Trophoblast cell (in vitro differentiated cells and primary cell): ENCODE results near the gene HACD3.

Experiments used
- DNase-seq, 2 donors: peaks; one replicate each; pipeline ENCODE4 v3.0.0-alpha.2; 2016
- H2AFZ ChIP-seq: 2 replicates; pipeline ENCODE4 v1.6.1; 2013; ENCODE audit warnings: low read length, moderate library complexity, mild to moderate bottlenecking; ENCODE audit not compliant: insufficient read depth, poor library complexity
- H2AK5ac ChIP-seq: 2 replicates; pipeline ENCODE4 v1.6.1; 2013; ENCODE audit warnings: mild to moderate bottlenecking, low read length
- H2BK120ac ChIP-seq: 2 replicates; pipeline ENCODE4 v1.6.1; 2013; ENCODE audit warnings: low read length, mild to moderate bottlenecking, moderate library complexity; ENCODE audit not compliant: insufficient read depth, poor library complexity
- H2BK12ac ChIP-seq: 2 replicates; pipeline ENCODE4 v1.6.1; 2013; ENCODE audit warnings: mild to moderate bottlenecking, low read length, moderate library complexity
- H2BK5ac ChIP-seq: 2 replicates; pipeline ENCODE4 v1.6.1; 2013; ENCODE audit warnings: low read length, low read depth, moderate library complexity, mild to moderate bottlenecking; ENCODE audit not compliant: poor library complexity
- H3K14ac ChIP-seq: 2 replicates; pipeline ENCODE4 v1.6.1; 2013; ENCODE audit warnings: mild to moderate bottlenecking, low read length
- H3K18ac ChIP-seq: 2 replicates; pipeline ENCODE4 v1.6.1; 2013; ENCODE audit warnings: mild to moderate bottlenecking, low read length
- H3K23ac ChIP-seq: 2 replicates; pipeline ENCODE4 v1.6.1; 2013; ENCODE audit warnings: low read length
- H3K27ac ChIP-seq: 2 replicates; pipeline ENCODE4 v1.5.1; 2013; ENCODE audit warnings: low read depth, mild to moderate bottlenecking, inconsistent platforms, low read length, moderate library complexity
- H3K27me3 ChIP-seq: 2 replicates; pipeline ENCODE4 v1.6.1; 2013; ENCODE audit warnings: inconsistent platforms, mild to moderate bottlenecking, low read length, moderate library complexity; ENCODE audit not compliant: insufficient read depth
- H3K36me3 ChIP-seq, 2 experiments: 1 replicate in 1 of 2; 2 replicates in 1 of 2; pipeline ENCODE4 v1.6.1; 2013; ENCODE audit warnings: low read length in 2 of 2, mild to moderate bottlenecking in 2 of 2, moderate library complexity in 1 of 2; ENCODE audit not compliant: insufficient read depth in 2 of 2, control insufficient read depth in 1 of 2
- H3K4ac ChIP-seq: 2 replicates; pipeline ENCODE4 v1.6.1; 2013; ENCODE audit warnings: low read depth, mild to moderate bottlenecking, low read length, moderate library complexity
- H3K4me1 ChIP-seq, 2 experiments: 1 replicate in 1 of 2; 2 replicates in 1 of 2; pipeline ENCODE4 v1.6.1; 2013; ENCODE audit warnings: low read length in 2 of 2, mild to moderate bottlenecking in 2 of 2, moderate library complexity in 1 of 2; ENCODE audit not compliant: insufficient read depth in 2 of 2, control insufficient read depth in 1 of 2
- H3K4me2 ChIP-seq: 2 replicates; pipeline ENCODE4 v1.6.1; 2013; ENCODE audit warnings: inconsistent platforms, mild to moderate bottlenecking, low read length, moderate library complexity
- H3K4me3 ChIP-seq: 2 replicates; pipeline ENCODE4 v1.5.1; 2013; ENCODE audit warnings: mild to moderate bottlenecking, low read depth, low read length, inconsistent platforms
- H3K79me1 ChIP-seq: one replicate; pipeline ENCODE4 v1.6.1; 2013; ENCODE audit warnings: low read length
- H3K79me2 ChIP-seq: 2 replicates; pipeline ENCODE4 v1.6.1; 2013; ENCODE audit warnings: low read length, mild to moderate bottlenecking; ENCODE audit not compliant: control insufficient read depth, insufficient read depth, poor library complexity
- H3K9ac ChIP-seq: 2 replicates; pipeline ENCODE4 v1.6.1; 2013; ENCODE audit warnings: mild to moderate bottlenecking, low read length
- H3K9me3 ChIP-seq: 2 replicates; pipeline ENCODE4 v1.6.1; 2013; ENCODE audit warnings: low read depth, mild to moderate bottlenecking, control low read depth, inconsistent platforms, low read length; ENCODE audit not compliant: insufficient read depth
- H4K12ac ChIP-seq: 2 replicates; pipeline ENCODE4 v1.6.1; 2013; ENCODE audit warnings: low read depth, mild to moderate bottlenecking, low read length, moderate library complexity
- H4K8ac ChIP-seq: 2 replicates; pipeline ENCODE4 v1.6.1; 2013; ENCODE audit warnings: low read depth, mild to moderate bottlenecking, low read length, moderate library complexity
- H4K91ac ChIP-seq: one replicate; pipeline ENCODE4 v1.6.1; 2013; ENCODE audit warnings: low read depth, mild to moderate bottlenecking, low read length, moderate library complexity
- WGBS: extraction: QIAGEN DNeasy Blood & Tissue Kit; methylation state at CpG from one replicate; pipeline ENCODE4 v1.1.7; 2013; ENCODE audit warnings: missing lambda C conversion rate; ENCODE audit not compliant: insufficient read length, insufficient coverage; ENCODE audit errors: extremely low coverage; 5-methylcytosine and 5-hydroxymethylcytosine counted together

Gene HACD3

DNA sequence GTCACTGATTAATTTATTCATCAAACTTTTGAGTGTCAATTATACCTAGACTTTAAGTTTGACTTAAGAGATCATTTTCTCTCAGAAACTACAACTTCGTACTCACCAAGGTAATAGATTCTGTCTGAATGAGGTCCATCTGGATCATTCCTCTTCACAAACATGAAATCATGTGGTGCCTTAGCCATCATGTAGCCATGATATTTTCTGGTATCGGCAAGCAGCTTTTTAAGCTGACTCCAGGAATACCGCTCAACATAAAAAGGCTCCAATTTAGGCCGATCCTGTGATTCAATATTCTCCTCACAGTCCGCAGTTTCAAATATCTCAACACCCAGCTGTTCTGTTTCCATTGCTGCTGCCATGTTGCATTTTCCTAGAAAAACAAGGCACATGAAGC is 18.1 kb upstream of the HACD3 start:
- Histone ChIP-seq H3K23ac (no peak overlapping the region), H2BK5ac (no peak overlapping the region), H3K14ac (no peak overlapping the region), H3K79me1 (peaks cover 2% of the 10 kb centered on the region), H4K91ac (no peak overlapping the region), H3K18ac (no peak overlapping the region), H3K79me2 (peaks cover 5% of the 10 kb centered on the region), H2AK5ac (no peak overlapping the region), H3K4me2 (no peak overlapping the region), H3K9ac (no peak overlapping the region), H2AFZ (no peak overlapping the region), H2BK12ac (no peak overlapping the region), H3K4ac (no peak overlapping the region), H3K27me3 (no peaks in the 10 kb centered on the region), H3K36me3 (peaks cover 12 to 14% of the 10 kb centered on the region in 2 experiments), H3K4me1 (peaks cover 0 to 4% of the 10 kb centered on the region in 2 experiments), H3K9me3 (no peaks in the 10 kb centered on the region), H2BK120ac (no peak overlapping the region), H3K27ac (no peak overlapping the region), H3K4me3 (no peak overlapping the region), H4K12ac (no peak overlapping the region), H4K8ac (no peak overlapping the region)
- WGBS: no CpG with 5 or more reads among the region's 5 CpGs
- DNase-seq: no peak

DNA sequence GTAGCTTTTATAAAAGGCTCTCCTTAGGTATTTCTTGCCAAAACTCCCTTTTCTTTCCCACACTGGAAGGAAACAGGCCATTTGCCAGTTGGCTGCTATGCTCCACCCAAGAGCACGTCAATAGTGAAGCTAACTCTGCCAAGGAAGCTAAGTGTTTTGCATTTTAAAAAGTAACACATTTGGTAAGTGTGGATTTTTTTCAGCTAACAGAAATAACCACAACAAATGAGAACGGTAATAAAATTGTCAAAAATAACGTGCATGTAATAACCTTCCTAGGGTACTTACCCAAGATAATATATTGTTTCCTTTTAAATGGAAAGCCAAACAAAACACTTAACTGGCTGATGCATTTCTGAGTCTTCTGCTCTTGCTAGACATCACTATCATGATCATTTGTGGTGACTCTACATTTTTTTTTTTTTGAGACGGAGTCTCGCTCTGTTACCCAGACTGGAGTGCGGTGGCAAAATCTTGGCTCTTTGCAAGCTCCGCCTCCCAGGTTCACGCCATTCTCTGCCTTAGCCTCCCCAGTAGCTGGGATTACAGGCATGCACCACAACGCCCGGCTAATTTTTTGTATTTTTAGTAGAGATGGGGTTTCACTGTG is 17.4 kb upstream of the HACD3 start:
- H4K91ac ChIP-seq: no peak overlapping the region
- no peak overlapping the region for H2AK5ac ChIP-seq
- H3K4me2 ChIP-seq: no peak overlapping the region
- H3K27ac ChIP-seq: no peak overlapping the region
- H3K79me2 ChIP-seq: peaks cover 8% of the 10 kb centered on the region
- DNase-seq: no peak
- no peak overlapping the region for H2BK5ac ChIP-seq
- H3K9ac ChIP-seq: no peak overlapping the region
- H4K8ac ChIP-seq: no peak overlapping the region
- no peak overlapping the region for H2BK12ac ChIP-seq
- H3K23ac ChIP-seq: no peak overlapping the region
- no peak overlapping the region for H3K4ac ChIP-seq
- peaks cover 12 to 14% of the 10 kb centered on the region in 2 experiments for H3K36me3 ChIP-seq
- no peak overlapping the region for H2BK120ac ChIP-seq
- H4K12ac ChIP-seq: no peak overlapping the region
- peaks cover 5% of the 10 kb centered on the region for H3K79me1 ChIP-seq
- no peaks in the 10 kb centered on the region for H3K27me3 ChIP-seq
- H3K4me3 ChIP-seq: no peak overlapping the region
- H3K4me1 ChIP-seq: peaks cover 0 to 4% of the 10 kb centered on the region in 2 experiments
- no peak overlapping the region for H2AFZ ChIP-seq
- no peak overlapping the region for H3K14ac ChIP-seq
- no CpG with 5 or more reads among the region's 10 CpGs for WGBS
- H3K18ac ChIP-seq: no peak overlapping the region
- no peaks in the 10 kb centered on the region for H3K9me3 ChIP-seq

DNA sequence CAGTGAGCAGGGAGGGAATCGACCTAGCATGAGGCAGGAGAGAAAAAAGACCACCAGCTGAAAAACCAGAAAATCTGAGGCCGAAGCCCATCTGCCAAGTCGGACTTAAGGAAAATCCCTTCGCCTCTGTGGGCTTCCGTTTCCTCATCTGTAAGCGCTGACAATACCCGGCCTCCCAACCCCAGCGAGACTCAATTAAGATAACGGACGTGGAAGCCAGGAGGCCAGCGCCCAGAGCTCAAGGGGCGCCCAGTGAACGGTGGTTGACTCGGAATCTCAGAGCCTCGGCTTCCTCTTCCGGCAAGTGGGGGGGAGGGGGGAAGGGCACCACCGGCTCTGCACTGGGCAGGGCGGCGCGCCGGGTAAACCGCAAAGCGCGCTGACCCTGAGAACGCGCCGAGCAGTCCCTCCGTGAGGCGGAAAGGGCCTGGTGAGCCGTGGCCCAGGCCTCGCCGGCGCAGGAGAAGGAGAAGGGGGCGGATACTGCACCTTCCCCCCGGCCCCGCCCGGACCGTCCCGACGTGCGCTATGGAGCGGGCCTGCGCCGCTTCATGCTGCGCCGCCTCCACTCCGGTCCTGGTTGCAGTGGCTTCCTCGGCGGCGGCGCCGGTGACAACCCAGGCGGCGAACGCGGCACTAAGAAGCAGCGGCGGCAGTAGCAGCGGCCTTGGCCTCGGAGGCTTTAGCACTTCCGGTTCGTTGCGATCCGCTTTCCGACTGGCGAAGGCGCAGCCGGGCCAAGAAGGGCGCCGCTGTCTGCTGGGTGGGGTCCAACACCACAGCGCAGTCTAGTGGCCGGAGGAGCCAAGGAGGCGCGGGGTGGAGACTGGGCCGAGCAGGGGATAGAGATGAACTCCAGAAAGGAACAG is 13.0 kb upstream of the HACD3 start, which contains the start of gene DPP8:
TSS of gene DPP8 (minus strand) at position 693 of the 869 bp plus-strand sequence. CDS start 5,136 bp downstream, outside the sequence.
- Histone ChIP-seq H4K8ac (peak within 1 kb of the TSS; percentile 97), H3K4me3 (peak within 1 kb of the TSS; percentile 99), H4K91ac (peak within 1 kb of the TSS; percentile 88), H3K27ac (peak within 1 kb of the TSS; percentile 70), H2BK5ac (peak within 1 kb of the TSS; percentile 44), H2BK12ac (no peak within 1 kb of the TSS), H2BK120ac (peak within 1 kb of the TSS; percentile 74), H3K79me2 (peaks cover 8% of the 10 kb centered on the region), H2AK5ac (peak within 1 kb of the TSS; percentile 81), H3K4me1 (peaks cover 0 to 4% of the 10 kb centered on the region in 2 experiments), H2AFZ (peak within 1 kb of the TSS; percentile 97), H3K18ac (peak within 1 kb of the TSS; percentile 88), H3K9me3 (peaks cover 2% of the 10 kb centered on the region), H3K14ac (peak within 1 kb of the TSS; percentile 41), H3K27me3 (no peaks in the 10 kb centered on the region), H3K23ac (no peak within 1 kb of the TSS), H3K4ac (peak within 1 kb of the TSS; percentile 88), H3K4me2 (peak within 1 kb of the TSS; percentile 90), H3K79me1 (peaks cover 5% of the 10 kb centered on the region), H3K9ac (peak within 1 kb of the TSS; percentile 93), H4K12ac (peak within 1 kb of the TSS; percentile 72), H3K36me3 (peaks cover 0 to 9% of the 10 kb centered on the region in 2 experiments)
- DNase-seq: peak; percentile 89 to 96
- no CpG with 5 or more reads among the region's 75 CpGs for WGBS

DNA sequence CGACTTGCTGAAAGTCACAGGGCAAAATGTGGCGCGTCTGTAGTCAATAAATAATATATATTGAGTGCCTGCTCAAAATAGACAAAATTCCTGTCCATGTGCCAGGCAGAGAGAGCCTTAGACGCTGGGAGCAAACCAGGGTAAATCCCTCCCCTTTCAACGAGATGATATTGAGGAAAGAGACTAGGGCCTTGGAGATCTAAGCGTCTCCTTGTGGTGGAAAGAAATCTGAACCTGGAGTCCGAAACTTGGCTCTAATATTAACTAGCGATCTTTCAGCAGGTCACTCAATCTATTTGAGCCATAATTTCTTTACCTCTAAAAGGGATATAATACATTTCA is 12.4 kb upstream of the HACD3 start:
- H3K27me3 ChIP-seq: no peaks in the 10 kb centered on the region
- peak overlapping the region; percentile 71 for H4K8ac ChIP-seq
- no CpG with 5 or more reads among the region's 8 CpGs for WGBS

More for the DNA sequence above, 12.4 kb upstream of the HACD3 start:
- Histone ChIP-seq H3K23ac (no peak overlapping the region), H2BK12ac (no peak overlapping the region), H3K9me3 (peaks cover 2% of the 10 kb centered on the region), H3K4me1 (peaks cover 0 to 4% of the 10 kb centered on the region in 2 experiments), H2AFZ (no peak overlapping the region), H3K4ac (no peak overlapping the region), H3K9ac (no peak overlapping the region), H2BK5ac (no peak overlapping the region), H4K12ac (no peak overlapping the region), H3K4me3 (no peak overlapping the region), H4K91ac (no peak overlapping the region), H3K79me1 (peaks cover 5% of the 10 kb centered on the region), H3K36me3 (peaks cover 0 to 6% of the 10 kb centered on the region in 2 experiments), H3K4me2 (no peak overlapping the region), H2BK120ac (no peak overlapping the region), H3K14ac (no peak overlapping the region), H3K79me2 (peaks cover 8% of the 10 kb centered on the region), H3K18ac (no peak overlapping the region), H3K27ac (no peak overlapping the region), H2AK5ac (no peak overlapping the region)
- no peak for DNase-seq
